ENCODE measurements around the gene PPM1D.
"Not testable (repeated sequence)": the region's sequence is repeated elsewhere in the genome, so short reads cannot be mapped to it uniquely, and the experiment has no call there.

Gene PPM1D

GRCh38 chr17:60585887-60586286, 14.1 kb upstream of the PPM1D start:
- Histone ChIP-seq H3K4me3 (no peak overlapping the region), H3K27ac (no peak overlapping the region), H3K27me3 (no peaks in the 10 kb centered on the region), H3K4me1 (no peaks in the 10 kb centered on the region), H3K36me3 (no peaks in the 10 kb centered on the region), H3K9me3 (no peaks in the 10 kb centered on the region)
- intact Hi-C loops (cut with DNase I; ENCODE audit: low total_unique reads), result no loop called here
- DNase-seq, result no peak
- TF ChIP-seq, protein P1, sequence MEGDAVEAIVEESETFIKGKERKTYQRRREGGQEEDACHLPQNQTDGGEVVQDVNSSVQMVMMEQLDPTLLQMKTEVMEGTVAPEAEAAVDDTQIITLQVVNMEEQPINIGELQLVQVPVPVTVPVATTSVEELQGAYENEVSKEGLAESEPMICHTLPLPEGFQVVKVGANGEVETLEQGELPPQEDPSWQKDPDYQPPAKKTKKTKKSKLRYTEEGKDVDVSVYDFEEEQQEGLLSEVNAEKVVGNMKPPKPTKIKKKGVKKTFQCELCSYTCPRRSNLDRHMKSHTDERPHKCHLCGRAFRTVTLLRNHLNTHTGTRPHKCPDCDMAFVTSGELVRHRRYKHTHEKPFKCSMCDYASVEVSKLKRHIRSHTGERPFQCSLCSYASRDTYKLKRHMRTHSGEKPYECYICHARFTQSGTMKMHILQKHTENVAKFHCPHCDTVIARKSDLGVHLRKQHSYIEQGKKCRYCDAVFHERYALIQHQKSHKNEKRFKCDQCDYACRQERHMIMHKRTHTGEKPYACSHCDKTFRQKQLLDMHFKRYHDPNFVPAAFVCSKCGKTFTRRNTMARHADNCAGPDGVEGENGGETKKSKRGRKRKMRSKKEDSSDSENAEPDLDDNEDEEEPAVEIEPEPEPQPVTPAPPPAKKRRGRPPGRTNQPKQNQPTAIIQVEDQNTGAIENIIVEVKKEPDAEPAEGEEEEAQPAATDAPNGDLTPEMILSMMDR (IDR thresholded peaks at IDR 0.05), result no peak

DNA sequence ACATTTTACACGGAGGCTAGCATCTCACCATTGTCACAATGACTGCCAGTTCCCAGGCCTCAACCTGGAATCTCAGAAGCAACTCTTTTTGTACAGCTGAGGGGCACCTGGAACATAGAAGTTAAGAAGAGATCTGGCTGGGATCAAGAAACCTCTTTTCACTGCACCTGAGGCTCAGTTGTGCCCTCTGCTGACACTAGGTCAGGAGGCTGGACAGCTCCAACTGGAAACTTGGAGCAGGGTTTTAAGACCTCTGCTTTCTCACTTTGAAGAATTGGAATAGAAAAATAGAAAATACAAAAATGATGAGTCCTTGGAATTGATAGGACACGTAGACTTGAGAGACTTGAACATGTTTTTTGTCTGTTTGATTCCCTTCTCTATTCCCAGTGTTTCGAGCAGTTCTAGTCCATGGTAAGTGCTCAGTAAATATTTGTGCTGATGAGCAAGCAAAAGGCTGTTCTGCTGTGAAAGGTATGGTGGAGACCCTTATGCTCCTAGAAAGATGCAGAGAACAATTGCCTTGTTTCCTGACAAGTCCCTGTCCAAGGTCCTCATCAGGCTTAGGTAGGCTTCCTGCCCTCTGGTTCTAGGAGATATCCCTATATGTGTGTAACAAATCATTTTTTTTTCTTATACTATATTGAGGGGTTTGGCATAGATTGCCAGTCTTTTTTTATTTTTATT, 13.6 kb upstream of the PPM1D start:
- Histone ChIP-seq H3K9me3 (no peaks in the 10 kb centered on the region), H3K36me3 (no peaks in the 10 kb centered on the region), H3K4me1 (no peaks in the 10 kb centered on the region), H3K4me3 (no peak overlapping the region), H3K27ac (no peak overlapping the region), H3K27me3 (no peaks in the 10 kb centered on the region)
- intact Hi-C loops (cut with DNase I; ENCODE audit: low total_unique reads), result no loop called here
- no peak for DNase-seq
- TF ChIP-seq, protein P1 (IDR thresholded peaks at IDR 0.05), result no peak

GRCh38 chr17:60590070-60590469, 9.9 kb upstream of the PPM1D start:
- Histone ChIP-seq H3K27me3 (no peaks in the 10 kb centered on the region), H3K27ac (no peak overlapping the region), H3K4me1 (no peaks in the 10 kb centered on the region), H3K9me3 (no peaks in the 10 kb centered on the region), H3K4me3 (no peak overlapping the region), H3K36me3 (no peaks in the 10 kb centered on the region)
- intact Hi-C loops (cut with DNase I; ENCODE audit: low total_unique reads), result loop anchor here (10.0 kb wide), 1 partner anchor 65 kb away; the partner anchor contains the start of gene APPBP2
- DNase-seq, result no peak
- TF ChIP-seq, protein P1 (IDR thresholded peaks at IDR 0.05), result no peak

DNA sequence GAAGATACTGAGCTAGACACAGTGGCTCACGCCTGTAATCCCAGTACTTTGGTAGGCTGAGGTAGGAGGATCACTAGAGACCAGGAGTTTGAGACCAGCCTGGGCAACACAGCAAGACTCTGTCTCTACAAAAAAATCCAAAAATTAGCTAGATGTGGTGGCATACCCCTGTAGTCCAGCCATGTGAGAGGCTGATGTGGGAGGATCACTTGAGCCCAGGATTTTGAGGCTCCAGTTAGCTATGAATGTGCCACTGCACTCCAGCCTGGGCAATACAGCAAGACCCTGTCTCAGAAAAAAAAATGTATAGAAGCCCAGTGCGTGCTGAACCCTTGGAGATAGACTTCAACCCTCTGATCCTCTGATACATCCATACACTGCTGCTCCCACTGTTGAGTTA, 7.2 kb upstream of the PPM1D start:
- intact Hi-C loops (cut with DNase I; ENCODE audit: low total_unique reads), result loop anchor here (10.0 kb wide), 1 partner anchor 68 kb away; the partner anchor contains the start of gene APPBP2
- TF ChIP-seq, protein P1 (IDR thresholded peaks at IDR 0.05), result no peak
- Histone ChIP-seq H3K4me1 (no peaks in the 10 kb centered on the region), H3K36me3 (no peaks in the 10 kb centered on the region), H3K9me3 (no peaks in the 10 kb centered on the region), H3K27me3 (no peaks in the 10 kb centered on the region), H3K4me3 (no peak overlapping the region), H3K27ac (no peak overlapping the region)
- DNase-seq, result no peak

DNA sequence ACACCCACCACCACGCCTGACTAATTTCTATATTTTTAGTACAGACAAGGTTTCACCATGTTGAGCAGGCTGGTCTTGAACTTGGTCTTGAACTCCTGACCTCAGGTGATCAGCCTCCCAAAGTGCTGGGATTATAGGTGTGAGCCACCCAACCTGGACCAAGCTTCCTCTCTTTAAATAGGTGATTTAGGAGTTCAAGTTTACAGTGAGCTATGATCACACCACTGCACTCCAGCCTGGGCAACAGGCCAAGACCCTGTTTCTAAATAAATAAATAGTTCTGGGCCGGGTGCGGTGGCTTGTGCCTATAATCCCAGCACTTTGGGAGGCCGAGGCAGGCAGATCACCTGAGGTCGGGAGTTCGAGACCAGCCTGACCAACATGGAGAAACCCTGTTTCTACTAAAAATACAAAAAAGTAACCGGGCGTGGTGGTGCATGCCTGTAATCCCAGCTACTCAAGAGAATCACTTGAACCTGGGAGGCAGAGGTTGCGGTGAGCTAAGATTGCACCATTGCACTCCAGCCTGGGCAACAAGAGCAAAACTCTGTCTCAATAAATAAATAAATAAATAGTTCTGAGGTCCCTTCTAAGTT, 6.5 kb upstream of the PPM1D start:
- H3K9me3 ChIP-seq, H3K4me3 ChIP-seq, H3K36me3 ChIP-seq, DNase-seq, H3K4me1 ChIP-seq, H3K27ac ChIP-seq, H3K27me3 ChIP-seq: not testable (repeated sequence)
- intact Hi-C loops (cut with DNase I; ENCODE audit: low total_unique reads), result loop anchor here (10.0 kb wide), 1 partner anchor 69 kb away; the partner anchor contains the start of gene APPBP2

- intact Hi-C loops (cut with DNase I; ENCODE audit: low total_unique reads), result loop anchor here (10.0 kb wide), 1 partner anchor 69 kb away; the partner anchor contains the start of gene APPBP2
- DNase-seq, H3K36me3 ChIP-seq, H3K27ac ChIP-seq, H3K27me3 ChIP-seq, H3K4me3 ChIP-seq, H3K4me1 ChIP-seq, H3K9me3 ChIP-seq: not testable (repeated sequence)
Measured at GRCh38 chr17:60594170-60594569, 5.8 kb upstream of the PPM1D start.
